Psoas muscle (tissue), 8 donors: ENCODE results near the gene RSRP1. TPM values are rescaled to one million over a fixed set of nuclear protein-coding genes. Genes with fewer than 3 reads are reported as not detected.

Source experiments
- ATAC-seq, 4 donors: fragments of 200-7000 bp; cut with Tn5 transposase; one replicate each; pipeline ENCODE4 v1.9.1; 2020; ENCODE audit warnings: moderate library complexity in 3 of 4, mild to moderate bottlenecking in 2 of 4
- DNase-seq, 2 donors: peaks; one replicate each; pipeline ENCODE4 v3.0.0-alpha.2; 2020
- H3K27ac ChIP-seq: fragments of 200-600 bp; one replicate; pipeline ENCODE4 v1.8.0; 2022
- H3K27me3 ChIP-seq, 3 donors: fragments of 200-600 bp in 1 of 3; one replicate each; pipeline versions ENCODE4 v1.6.1 to v1.8.0; 2013 to 2022; ENCODE audit warnings: low read length in 2 of 3, mild to moderate bottlenecking in 2 of 3, moderate library complexity in 1 of 3; ENCODE audit not compliant: insufficient read depth in 3 of 3
- H3K36me3 ChIP-seq, 2 donors: fragments of 200-600 bp in 1 of 2; one replicate each; pipeline versions ENCODE4 v1.6.1 to v1.8.0; 2013 to 2022; ENCODE audit warnings: low read depth in 1 of 2, mild to moderate bottlenecking in 1 of 2, moderate library complexity in 1 of 2; ENCODE audit not compliant: insufficient read depth in 1 of 2
- H3K4me1 ChIP-seq: fragments of 200-600 bp; one replicate; pipeline ENCODE4 v1.8.0; 2022
- H3K4me3 ChIP-seq: fragments of 200-600 bp; one replicate; pipeline ENCODE4 v1.8.0; 2022; ENCODE audit warnings: mild to moderate bottlenecking
- H3K9me3 ChIP-seq: fragments of 200-600 bp; one replicate; pipeline ENCODE4 v1.8.0; 2022
- CTCF ChIP-seq: fragments of 200-600 bp; IDR thresholded peaks from one replicate; pipeline ENCODE4 v1.8.0; 2022; ENCODE audit warnings: antibody characterized with exemption
- WGBS, 3 donors: extraction: QIAGEN DNeasy Blood & Tissue Kit; methylation state at CpG; one replicate each; pipeline versions ENCODE4 v1.1.6 to v1.1.7; 2013; 5-methylcytosine and 5-hydroxymethylcytosine counted together
- intact Hi-C, 2 donors: fragments of 100-400 bp; cut with DNase I; formaldehyde crosslinking; loops; one replicate each; pipeline versions ENCODE4 v1.11.0 to v1.14.2; 2022
- polyA plus RNA-seq, 3 donors: library from polyadenylated mRNA; stranded (reverse); fragments of 200-250 nt; gene quantifications; one replicate each; pipeline ENCODE4 v1.2.3, GENCODE V29; 2013
- total RNA-seq, 4 donors: library from RNA; stranded (reverse); fragmentation: NEBNext Ultra II Directional in 2 of 4; extraction: Animal tissue kit (Norgen Biotek cat#: 25700) in 2 of 4; gene quantifications; one replicate each; pipeline versions ENCODE4 v1.2.1 to v1.2.4, GENCODE V29; 2021 to 2023
- donor health status: healthy with polysubstance abuse.
- donor health status: DM: no; HTN: no; CAD: no; lungs with moderate emphysema.
- donor health status: Bipolar disorder and iron deficiency.
- donor health status: healthy.
- donor health status: DM: yes; HTN: yes; CAD: no.
- donor health status: DM: no; HTN: no; CAD: no.
- donor health status: DM: no; HTN: no; CAD: no.
- donor health status: DM: yes; HTN: yes; CAD: no.

RSRP1 gene
- total and polyA plus RNA-seq, 7 donors, result 9.6 to 36.5 (median 17.7) TPM

GRCh38 chr1:25257196-25257595 lies 9.9 kb upstream of the RSRP1 start:
- DNase-seq (no peak), ATAC-seq (no peak)
- TF ChIP-seq CTCF, result no peak
- H3K9me3 ChIP-seq, result no peaks in the 10 kb centered on the region
- peaks cover 24% of the 10 kb centered on the region for H3K4me1 ChIP-seq
- H3K36me3 ChIP-seq, result peaks cover 0 to 3% of the 10 kb centered on the region in 2 donors
- intact Hi-C loops, result no loop called here
- H3K27me3 ChIP-seq, result no peaks in the 10 kb centered on the region
- peak overlapping the region; percentile 31 for H3K27ac ChIP-seq
- H3K4me3 ChIP-seq, result no peak overlapping the region
- WGBS, 3 donors, result 16 to 41% (median 33%) methylated on average over 1 of the region's 1 CpG

- DNase-seq (no peak), ATAC-seq (peak in 3 of 4 donors; percentile 11 to 33 (median 30))
- WGBS, 3 donors, result 63 to 81% (median 70%) methylated on average over 5 of the region's 5 CpGs
- H3K36me3 ChIP-seq, result peaks cover 0 to 6% of the 10 kb centered on the region in 2 donors
- H3K27ac ChIP-seq, result peak overlapping the region; percentile 31
- no peaks in the 10 kb centered on the region for H3K27me3 ChIP-seq
- peaks cover 24% of the 10 kb centered on the region for H3K4me1 ChIP-seq
- no peak for TF ChIP-seq CTCF
- intact Hi-C loops, result no loop called here
- H3K4me3 ChIP-seq, result no peak overlapping the region
- H3K9me3 ChIP-seq, result no peaks in the 10 kb centered on the region
These were observed 9.3 kb upstream of the RSRP1 start for GRCh38 chr1:25256578-25256965.

GRCh38 chr1:25255706-25256577 lies 8.7 kb upstream of the RSRP1 start:
- Histone ChIP-seq H3K9me3 (no peaks in the 10 kb centered on the region), H3K4me1 (peaks cover 23% of the 10 kb centered on the region), H3K27me3 (no peaks in the 10 kb centered on the region), H3K4me3 (no peak overlapping the region), H3K27ac (no peak overlapping the region), H3K36me3 (peaks cover 0 to 6% of the 10 kb centered on the region in 2 donors)
- 71 to 86% (median 78%) methylated on average over 18 of the region's 18 CpGs for WGBS, 3 donors
- no peak for TF ChIP-seq CTCF
- ATAC-seq, result peak in 1 of 4 donors; percentile 21
- intact Hi-C loops, result no loop called here
- no peak for DNase-seq

- Histone ChIP-seq H3K27ac (no peak overlapping the region), H3K9me3 (no peaks in the 10 kb centered on the region), H3K4me1 (peaks cover 15% of the 10 kb centered on the region), H3K27me3 (no peaks in the 10 kb centered on the region), H3K4me3 (no peak overlapping the region), H3K36me3 (peaks cover 0 to 6% of the 10 kb centered on the region in 2 donors)
- no peak for TF ChIP-seq CTCF
- intact Hi-C loops, result no loop called here
- DNase-seq, result no peak
- ATAC-seq, result no peak
- 85 to 96% (median 86%) methylated on average over 2 of the region's 2 CpGs for WGBS, 3 donors
These were observed 6.7 kb upstream of the RSRP1 start for GRCh38 chr1:25253911-25254310.
